HPDE6-E6E7 (cell line): ENCODE data around the gene IGSF3.
"Not testable (repeated sequence)": the region's sequence is repeated elsewhere in the genome, so short reads cannot be mapped to it uniquely, and the experiment has no call there.

ENCODE experiments used
- DNase-seq: peaks from one replicate; pipeline ENCODE4 v3.0.0; 2011; ENCODE audit warnings: missing footprints; ENCODE audit errors: extremely low spot score

IGSF3 gene

GRCh38 chr1:116579259-116579875 lies 88.2 kb downstream of the IGSF3 start:
- no peak for DNase-seq

- DNase-seq = no peak
Observed at GRCh38 chr1:116578581-116578980, 89.0 kb downstream of the IGSF3 start.

GRCh38 chr1:116577759-116578314 lies 89.7 kb downstream of the IGSF3 start:
- DNase-seq = no peak

- DNase-seq = peak; percentile 73
Observed at GRCh38 chr1:116574581-116575291, 92.8 kb downstream of the IGSF3 start.

- DNase-seq = no peak
Observed at GRCh38 chr1:116573431-116574095, 94.0 kb downstream of the IGSF3 start.

GRCh38 chr1:116572771-116573430 lies 94.6 kb downstream of the IGSF3 start:
- no peak for DNase-seq

- DNase-seq = no peak
Observed at GRCh38 chr1:116572099-116572498, 95.4 kb downstream of the IGSF3 start.

- DNase-seq = no peak
Observed at GRCh38 chr1:116571215-116571919, 96.2 kb downstream of the IGSF3 start.

GRCh38 chr1:116570358-116571214 lies 96.9 kb downstream of the IGSF3 start, which contains the start of gene CD58:
TSS of gene CD58 (minus strand) at chr1:116571026. CDS start at chr1:116570972, 54 bp downstream.
- peak; percentile 78 for DNase-seq

- no peak for DNase-seq
Observed at GRCh38 chr1:116569776-116570357, 97.7 kb downstream of the IGSF3 start.

GRCh38 chr1:116569381-116569670 lies 98.2 kb downstream of the IGSF3 start:
- DNase-seq = no peak

GRCh38 chr1:116568662-116569380 lies 98.7 kb downstream of the IGSF3 start:
- no peak for DNase-seq

- no peak for DNase-seq
Observed at GRCh38 chr1:116567790-116568661, 99.5 kb downstream of the IGSF3 start.

- DNase-seq = no peak
Observed at GRCh38 chr1:116565222-116565621, 102.3 kb downstream of the IGSF3 start.

GRCh38 chr1:116564426-116564825 lies 103.1 kb downstream of the IGSF3 start:
- DNase-seq = no peak

- not testable (repeated sequence) for DNase-seq
Observed at GRCh38 chr1:116562465-116562864, 105.1 kb downstream of the IGSF3 start.

- DNase-seq = no peak
Observed at GRCh38 chr1:116561563-116561962, 106.0 kb downstream of the IGSF3 start.

- no peak for DNase-seq
Observed at GRCh38 chr1:116560704-116561490, 106.6 kb downstream of the IGSF3 start.
